ENCODE measurements around the gene NR3C2.
"Not testable (repeated sequence)": the region's sequence is repeated elsewhere in the genome, so short reads cannot be mapped to it uniquely, and the experiment has no call there.

NR3C2 gene

DNA sequence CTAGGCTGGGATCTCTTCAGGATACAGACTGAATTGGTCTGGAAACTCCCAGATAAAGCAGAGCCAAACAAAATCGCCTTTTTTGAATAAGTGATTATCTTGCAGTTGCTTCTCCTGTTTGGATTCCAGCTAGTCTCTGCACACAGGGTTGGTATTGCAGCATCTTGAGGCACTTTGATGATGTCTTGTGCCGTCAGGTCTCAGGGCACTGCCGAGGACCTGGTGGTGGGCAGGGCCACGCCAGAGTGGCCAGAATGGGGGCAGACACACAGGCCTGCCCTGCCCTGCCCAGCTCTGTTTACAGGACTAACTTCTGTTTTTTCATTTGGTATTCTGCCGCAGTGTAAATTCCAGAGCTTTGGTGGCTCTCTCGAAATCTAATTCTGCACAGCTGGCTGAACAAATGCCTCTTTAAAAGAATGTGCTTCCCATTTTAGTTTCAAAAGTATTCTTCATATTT, 276.1 kb downstream of the NR3C2 start:
- no peak for DNase-seq (ENCODE audit: low spot score)

DNA sequence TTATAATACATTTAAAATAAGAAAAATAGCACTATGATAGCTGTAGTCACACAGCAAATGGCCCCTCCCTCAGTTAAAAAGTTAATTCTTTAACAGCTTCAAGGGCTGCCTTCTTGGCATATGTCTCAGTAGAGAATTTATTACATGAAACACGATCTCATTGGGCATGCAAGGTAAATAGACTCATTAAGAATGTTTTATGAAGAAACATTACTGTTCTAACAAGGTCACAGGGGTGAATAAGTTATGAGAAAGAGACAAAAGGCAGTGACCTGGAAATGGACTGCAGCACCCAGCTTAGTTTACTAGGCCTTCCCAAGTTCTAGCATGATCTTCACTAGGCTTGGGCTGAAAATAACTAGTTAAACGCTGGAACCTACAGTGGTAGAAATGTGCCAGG, 277.7 kb downstream of the NR3C2 start:
- no peak for DNase-seq (ENCODE audit: low spot score)

DNA sequence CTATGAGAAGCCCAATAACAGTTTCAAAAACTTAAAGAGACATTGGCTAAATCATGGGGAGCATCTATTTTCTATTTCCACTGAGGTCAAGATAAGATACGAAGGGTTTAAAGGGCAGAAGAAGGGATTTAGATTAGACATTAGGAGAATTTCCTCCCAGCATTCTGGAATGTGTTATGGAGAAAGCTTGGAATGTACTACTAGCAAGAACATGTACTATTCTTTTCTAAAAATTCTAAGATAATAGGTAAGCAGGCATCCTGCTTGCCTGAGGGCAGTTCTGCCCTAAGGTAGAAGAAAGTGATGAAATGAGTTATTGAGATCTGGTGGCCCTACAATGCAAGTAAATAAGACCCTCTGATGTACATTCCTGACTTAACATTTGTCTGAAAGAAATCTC, 279.2 kb downstream of the NR3C2 start:
- DNase-seq (ENCODE audit: low spot score): no peak

DNA sequence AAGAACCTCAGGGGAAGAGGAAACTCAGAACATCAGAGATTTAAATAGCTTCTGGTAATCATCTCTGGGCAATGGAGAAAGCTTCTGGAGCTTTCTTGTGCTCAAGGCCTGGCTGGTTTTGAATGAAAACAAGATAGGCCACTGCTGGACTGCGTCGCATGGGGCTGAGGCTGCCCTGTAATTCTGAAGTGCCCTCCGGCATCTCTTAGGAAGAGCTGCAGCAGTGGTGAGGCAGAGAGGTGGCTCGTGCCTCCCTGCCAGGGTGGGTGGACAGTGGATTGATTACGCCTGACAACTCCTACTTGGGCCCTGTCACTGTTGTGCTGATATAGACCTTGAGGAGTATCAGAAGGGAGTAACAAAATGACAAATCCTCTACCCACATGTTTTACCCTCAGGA, 279.7 kb downstream of the NR3C2 start:
- no peak for DNase-seq (ENCODE audit: low spot score)

DNA sequence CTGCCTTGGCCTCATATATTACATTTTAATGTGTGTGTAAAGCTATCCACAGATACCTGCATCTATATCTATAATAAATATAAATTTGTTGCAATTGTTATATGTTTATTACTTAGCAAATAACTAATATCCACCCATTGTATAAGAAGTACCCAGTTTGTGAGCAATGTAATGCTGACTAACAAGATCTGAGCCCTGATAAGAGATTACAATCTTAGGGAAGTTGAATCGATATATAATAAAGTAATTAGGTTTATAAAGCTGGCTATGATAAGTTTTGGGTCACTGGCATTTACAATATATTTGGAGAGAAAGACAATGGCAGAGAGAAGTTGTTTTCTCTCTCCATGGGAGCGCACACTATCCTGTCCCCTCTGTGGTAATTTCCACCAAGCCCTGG, 280.6 kb downstream of the NR3C2 start:
- no peak for DNase-seq (ENCODE audit: low spot score)

DNA sequence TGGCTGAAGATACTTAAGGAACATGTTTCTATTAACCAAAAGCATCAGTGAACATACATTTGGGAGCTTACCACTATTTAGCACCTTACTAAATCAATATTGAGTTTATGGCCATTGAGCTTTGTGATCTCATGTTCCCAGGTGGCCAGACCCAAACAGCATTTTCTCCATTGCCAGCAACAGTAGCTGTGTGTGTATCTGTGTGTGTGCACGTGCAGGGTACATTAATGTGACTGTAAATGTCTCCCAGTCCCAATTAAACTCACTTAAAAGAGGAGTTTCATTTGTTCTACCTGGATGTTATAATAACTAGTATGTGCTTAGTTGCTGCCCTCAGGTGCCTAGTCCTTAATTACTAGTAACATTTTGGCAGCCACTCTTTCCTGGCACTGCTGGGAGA, 282.4 kb downstream of the NR3C2 start:
- no peak for DNase-seq (ENCODE audit: low spot score)

DNA sequence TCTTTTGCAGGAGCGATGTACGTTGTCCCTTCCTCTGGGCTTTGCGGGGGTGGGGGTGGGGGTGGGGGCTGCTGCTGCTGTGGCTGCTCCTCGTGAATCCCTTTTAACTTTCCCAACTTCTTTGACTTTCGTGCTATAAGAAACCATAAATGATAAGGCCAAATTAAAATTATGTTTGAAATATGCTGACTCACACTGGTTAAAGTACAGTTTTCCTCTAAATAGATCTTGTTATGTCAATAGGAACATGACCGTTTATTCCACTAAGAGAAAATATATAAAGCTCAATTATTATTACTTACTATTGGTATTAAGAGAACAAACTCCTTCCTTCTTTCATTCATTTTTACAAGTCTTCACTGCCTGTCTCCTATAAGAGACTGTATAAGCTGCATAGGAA, 287.4 kb downstream of the NR3C2 start:
- DNase-seq (ENCODE audit: low spot score): no peak

DNA sequence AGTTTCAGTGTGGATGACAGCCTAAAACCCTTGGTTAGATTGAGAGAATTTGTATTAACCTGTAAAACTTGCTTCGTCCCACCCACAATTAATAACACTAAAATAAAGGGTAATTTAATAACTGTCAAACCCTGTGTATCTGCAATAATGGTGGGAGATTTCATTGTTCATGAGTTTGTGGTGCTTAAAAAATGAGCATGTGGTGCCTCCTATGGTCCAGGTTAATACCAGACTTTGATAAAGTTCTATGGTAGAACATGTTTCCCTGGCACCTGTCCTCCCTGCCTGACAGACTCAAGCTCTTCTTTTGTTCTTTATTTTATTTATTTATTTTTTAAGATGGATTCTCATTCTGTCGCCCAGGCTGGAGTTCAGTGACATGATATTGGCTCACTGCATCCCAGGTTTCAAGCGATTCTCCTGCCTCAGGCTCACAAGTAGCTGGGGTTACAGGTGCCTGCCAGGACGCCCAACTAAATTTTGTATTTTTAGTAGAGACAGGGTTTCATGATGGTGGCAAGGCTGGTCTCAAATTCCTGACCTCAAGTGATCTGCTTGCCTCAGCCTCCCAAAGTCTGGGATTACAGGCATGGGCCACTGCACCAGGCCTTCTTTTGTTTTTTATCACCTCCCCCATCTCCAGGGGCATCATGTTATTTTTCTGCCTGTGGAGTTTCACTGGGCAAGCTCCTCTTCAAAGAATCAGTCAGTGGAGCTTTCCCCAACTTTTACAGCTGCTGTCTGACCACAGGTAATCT, 289.2 kb downstream of the NR3C2 start:
- no peak for DNase-seq (ENCODE audit: low spot score)

DNA sequence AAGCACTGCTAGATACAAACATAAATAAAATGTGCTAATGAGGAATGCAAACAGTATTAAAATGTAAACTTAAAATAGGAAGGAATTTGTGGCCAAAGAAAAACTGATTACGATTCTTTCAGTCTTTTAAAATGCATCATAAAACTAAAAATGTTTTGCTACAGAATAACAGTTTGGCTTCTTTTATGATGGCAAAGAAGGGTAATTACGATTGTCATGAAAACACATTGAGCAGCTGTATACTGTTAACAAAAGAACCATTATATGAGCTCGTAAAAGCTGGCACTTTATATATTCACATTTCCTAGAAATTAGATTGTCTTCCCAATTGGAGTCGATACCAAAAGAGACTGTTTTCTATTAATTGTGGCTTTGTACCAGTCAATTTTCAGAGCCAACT, 290.4 kb downstream of the NR3C2 start:
- no peak for DNase-seq (ENCODE audit: low spot score)

DNA sequence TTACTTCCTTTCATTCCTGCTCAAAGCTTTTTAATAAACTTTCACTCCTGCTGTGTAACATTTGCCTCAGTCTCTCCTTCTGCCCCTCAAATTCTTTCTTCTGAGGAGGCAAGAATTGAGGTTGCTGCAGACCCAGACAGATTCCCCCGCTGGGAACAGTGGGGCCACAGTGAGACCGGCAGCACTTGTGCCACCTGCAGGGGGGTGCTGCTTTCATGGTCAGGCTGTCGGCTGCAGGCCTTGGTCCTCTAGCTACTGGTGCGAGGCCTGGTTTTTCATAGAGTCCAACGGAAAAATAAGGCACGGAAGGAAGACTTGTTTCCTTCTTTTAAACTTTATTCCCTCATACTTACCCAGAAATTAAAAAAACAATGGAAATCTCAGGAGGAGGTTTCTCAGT, 296.7 kb downstream of the NR3C2 start:
- DNase-seq (ENCODE audit: low spot score): no peak

DNA sequence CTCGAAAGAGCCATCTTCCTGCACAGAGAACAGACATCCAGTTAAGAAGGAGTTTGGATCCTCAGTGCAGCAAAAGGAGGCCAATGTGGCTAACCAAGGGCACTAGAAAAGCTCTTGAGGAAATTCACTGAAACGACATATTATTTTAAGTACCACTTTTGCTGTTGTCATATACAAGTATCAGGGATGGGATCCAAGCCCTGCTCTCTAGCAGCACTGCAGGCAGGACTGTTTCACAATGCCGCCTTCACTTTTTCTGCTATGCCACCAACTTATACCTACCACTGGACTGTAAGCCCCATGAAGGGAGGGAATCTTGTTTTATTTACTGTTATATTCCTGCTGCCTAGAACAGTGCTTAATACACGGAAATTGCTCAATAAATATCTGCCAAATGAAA, 299.0 kb downstream of the NR3C2 start:
- DNase-seq (ENCODE audit: low spot score): no peak

DNA sequence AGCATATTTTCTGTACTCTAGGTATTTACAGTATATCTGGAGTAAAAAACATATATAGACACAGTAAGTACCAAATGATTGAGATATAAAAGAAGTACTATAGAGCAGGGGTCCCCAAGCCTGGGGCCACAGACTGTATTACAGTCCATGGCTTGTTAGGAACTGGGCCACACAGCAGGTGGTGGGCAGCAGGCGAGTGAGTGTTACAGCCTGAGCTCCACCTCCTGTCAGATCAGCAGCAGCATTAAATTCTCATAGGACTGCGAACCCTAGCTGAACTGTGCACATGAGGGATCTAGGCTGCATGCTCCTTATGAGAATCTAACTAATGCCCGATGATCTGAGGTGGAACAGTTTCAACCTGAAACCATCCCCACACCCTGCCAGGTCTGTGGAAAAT, 300.7 kb downstream of the NR3C2 start:
- DNase-seq (ENCODE audit: low spot score): no peak

DNA sequence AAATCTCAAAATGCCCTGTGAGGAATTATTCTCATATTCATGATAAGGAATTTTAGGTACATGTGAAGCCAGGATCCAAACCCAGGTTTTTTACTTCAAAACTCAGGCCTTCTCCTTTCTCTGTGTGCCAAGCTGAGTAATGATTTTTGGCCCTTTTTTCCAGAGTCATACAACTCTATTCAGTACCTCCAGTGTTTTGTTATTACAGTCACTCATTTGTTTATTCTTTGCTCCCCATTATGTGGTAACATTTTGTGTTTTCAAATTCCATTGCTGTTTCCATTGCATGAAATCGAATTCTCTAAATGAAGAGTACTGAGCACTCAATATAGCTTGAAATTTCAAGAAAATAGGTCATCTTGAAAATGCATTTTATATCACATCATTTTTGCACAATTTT, 315.4 kb downstream of the NR3C2 start:
- no peak for DNase-seq (ENCODE audit: low spot score)

DNA sequence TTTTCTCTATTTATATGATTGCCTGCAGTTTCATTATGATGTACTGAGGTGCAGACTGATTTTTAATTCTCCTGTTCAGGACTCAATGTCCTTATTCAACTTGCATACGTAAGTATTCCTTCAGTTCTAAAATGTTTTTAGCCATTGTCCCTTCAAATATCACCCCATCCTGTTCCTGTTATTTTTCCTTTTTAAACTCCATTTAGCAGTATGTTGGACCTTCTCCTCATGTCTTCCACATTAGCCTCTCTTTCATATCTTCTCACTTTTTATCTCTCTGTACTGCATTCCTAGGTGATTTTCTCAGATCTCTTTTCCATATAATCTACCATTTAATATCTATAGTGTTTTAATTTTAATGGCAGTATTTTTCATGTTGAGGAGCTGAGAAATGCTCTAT, 317.7 kb downstream of the NR3C2 start:
- no peak for DNase-seq (ENCODE audit: low spot score)

DNA sequence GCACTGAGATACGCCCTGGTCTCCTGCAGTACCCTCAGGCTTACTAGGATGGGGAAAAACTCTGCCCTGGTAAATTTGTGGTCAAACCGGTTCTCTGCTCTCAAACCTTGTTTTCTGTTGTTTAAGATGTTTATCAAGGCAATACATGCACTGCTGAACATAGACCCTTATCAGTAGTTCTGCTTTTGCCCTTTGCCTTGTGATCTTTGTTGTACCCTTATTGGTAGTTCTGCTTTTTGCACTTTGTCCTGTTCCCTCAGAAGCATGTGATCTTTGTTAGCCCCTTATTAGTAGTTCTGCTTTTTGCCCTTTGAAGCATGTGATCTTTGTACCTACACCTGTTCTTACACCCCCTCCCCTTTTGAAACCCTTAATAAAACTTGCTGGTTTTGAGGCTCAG, 319.1 kb downstream of the NR3C2 start:
- not testable (repeated sequence) for DNase-seq (ENCODE audit: low spot score)

DNA sequence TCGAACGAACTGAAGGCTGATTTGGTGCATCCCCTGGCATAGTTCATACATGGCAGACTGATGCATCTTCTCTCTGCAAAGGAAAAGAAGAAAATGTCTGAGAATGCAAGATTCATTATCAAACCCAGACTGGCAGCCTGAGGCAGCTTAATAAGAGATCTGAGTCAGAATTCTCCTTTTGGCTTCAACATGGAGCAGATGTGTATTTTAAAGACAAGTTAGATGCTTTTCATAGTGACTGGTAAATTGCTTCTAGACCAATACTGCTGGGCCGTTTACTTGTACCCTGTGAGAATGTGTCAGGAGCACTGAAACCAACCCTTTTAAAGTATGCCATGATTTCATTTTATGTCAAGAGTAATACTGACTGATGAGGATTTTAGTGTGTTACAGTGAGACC, 322.0 kb downstream of the NR3C2 start:
- no peak for DNase-seq (ENCODE audit: low spot score)

DNA sequence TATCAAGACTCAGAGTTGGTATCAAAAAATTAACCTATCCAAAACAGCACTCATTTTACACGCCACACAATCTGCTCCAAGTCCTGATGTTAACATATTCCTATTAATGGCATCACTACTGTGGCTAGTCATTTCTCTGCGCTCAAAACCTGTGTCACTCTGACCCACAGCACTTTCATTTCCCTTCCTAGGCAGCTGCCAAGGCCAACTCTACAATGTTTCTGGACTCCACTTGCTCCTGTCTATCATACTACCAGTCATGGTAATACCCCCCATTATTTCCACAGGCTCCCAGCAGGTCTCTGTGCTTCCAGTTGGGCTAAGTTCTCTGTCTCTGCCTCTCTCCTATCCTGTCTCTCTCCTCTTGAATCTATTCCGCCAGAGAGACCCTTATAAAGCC, 323.6 kb downstream of the NR3C2 start:
- no peak for DNase-seq (ENCODE audit: low spot score)

DNA sequence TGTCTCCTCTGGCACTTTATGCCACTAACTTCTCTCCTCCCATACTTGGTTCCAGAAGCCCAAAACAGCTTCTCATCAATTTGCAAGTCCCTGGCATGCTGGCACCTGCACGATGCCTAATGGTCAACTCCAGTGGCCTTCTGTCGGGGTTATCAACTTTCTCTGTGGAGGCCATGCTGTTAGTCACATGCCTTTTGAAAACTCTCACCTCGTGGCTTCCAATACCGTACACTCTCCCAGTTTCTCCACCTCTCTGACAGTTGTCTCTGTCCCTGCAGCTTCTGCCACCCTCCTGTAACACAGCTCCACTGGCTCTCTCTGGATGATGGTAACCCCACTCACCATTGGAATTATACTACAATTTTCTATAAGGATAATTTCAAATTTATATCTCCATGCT, 324.0 kb downstream of the NR3C2 start:
- DNase-seq (ENCODE audit: low spot score): no peak

DNA sequence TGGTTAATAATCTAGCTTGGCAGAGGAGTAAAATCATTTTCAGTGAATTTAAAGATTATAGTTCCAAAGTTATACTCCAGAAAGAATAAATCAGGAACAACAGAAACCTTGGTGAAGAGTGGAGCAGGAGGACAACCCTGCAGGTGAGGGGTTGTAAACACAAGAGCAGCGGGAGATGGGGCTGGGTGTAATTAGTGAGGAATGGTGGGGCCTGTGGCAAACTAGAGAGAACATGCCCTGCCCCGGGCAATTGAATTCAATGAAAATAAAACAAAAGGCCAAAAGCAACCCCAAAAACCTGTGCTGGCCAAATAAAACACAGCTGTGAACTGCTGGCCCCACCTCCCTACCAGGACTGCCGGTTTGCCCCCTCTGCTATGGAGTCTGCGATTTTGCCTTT, 325.2 kb downstream of the NR3C2 start:
- DNase-seq (ENCODE audit: low spot score): no peak

DNA sequence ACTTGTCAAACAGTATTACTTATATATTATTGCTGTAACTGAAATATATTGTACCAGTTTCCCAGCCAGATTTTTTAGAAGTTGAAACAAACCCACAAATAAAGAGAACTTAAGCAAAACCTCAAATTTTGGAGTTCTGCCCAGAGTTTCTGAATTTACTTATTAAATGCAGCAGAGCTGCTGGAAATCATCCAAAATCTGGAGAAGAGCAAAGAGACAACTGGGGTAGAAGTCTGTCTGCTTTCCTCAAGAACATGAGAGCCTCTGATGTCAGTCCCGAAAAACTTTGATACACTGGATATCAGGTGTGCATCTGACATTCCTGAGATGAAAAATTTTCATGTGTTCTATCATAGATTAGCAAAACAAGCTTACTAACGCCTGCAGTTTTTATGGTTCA, 325.9 kb downstream of the NR3C2 start:
- no peak for DNase-seq (ENCODE audit: low spot score)

DNA sequence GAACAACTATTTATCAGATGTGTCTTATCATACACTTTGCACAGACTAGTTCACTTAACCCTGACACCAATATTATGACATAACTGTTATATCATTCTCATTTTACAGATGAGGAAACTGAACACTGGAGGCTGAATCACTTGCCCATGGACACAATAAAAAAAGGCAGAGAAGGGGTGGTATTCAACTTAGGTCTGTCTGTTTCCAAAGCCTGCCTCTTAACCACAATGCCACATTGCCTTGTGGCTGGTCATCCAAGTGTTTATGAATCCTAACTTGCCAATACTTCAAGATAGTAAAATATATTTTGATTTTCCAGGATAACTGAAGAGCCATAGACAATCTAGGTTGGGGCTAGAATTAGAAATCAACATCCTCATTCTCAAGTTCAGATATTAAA, 327.8 kb downstream of the NR3C2 start:
- no peak for DNase-seq (ENCODE audit: low spot score)

DNA sequence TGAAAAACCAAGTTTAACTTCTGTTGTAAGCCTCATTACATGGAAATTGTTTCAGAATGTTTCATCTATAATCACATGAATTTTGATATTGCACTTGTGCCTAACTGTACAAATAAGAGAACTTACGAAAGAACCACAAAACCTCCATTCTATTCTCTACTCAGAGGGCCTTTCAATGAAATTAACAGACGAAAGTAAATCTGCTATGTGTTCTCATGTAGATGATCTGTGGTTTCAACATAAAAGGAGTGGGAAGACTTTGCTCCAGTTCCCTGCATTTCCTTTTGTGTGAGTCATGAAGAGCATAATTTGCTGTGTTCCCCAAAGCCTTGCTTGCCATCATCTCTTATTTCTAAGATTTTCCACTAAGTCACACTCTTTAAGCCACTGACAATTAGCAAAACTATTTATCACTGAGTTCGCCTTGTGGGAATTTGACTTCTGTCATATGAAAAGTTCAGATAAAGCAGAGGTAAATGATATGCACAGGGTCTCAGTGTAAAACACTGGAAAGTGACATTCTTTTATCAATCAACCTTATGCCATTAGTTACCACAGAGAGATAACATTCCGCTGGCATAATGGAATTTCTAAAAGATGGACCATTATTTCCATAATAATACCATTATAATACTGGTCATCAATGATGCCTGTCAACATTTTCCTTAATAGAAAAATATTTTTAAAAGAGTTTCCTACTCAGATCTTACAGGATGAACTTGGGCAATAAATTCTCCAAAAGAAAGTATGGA, 329.8 kb downstream of the NR3C2 start:
- DNase-seq (ENCODE audit: low spot score): no peak

DNA sequence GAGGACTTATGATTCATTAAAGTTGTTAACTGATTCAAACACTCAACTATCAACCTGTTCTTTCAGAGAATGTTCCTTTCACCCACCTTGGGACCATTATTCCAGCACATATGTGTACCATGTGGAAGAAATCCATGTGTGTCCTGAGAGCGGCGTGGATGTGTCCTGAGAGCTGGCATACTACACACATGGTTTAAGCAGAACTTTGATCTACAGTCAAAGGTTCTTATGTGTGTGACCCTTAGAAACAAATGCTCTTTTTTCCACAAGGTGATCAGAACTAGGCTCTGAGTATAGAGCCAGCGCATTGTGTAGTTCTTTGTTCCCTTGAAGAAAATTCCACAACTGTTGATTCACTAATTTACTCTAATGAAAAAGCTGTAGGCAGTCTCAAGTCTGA, 332.0 kb downstream of the NR3C2 start:
- no peak for DNase-seq (ENCODE audit: low spot score)

DNA sequence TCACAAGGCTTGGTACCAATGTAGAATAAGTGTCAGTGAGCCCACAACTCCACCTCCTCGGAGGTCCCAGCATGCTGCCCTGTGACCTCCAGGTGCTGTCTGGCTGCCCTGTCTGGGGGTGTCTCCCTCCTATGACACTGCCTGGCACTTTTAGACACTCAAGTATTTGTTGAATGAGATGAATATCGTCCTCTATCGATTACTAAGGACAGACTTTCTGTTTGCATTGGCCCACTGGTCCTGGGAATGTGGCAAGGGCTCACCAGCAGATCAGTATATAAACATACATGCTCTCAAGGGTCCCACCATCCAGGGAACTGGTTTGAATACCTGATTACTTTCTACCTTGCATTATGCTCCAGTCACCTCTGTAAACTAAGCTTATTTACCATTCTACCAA, 333.0 kb downstream of the NR3C2 start:
- no peak for DNase-seq (ENCODE audit: low spot score)
